Measurements from ENCODE around the gene CACNA2D3.
"Not testable (repeated sequence)": the region's sequence is repeated elsewhere in the genome, so short reads cannot be mapped to it uniquely, and the experiment has no call there.

DNA sequence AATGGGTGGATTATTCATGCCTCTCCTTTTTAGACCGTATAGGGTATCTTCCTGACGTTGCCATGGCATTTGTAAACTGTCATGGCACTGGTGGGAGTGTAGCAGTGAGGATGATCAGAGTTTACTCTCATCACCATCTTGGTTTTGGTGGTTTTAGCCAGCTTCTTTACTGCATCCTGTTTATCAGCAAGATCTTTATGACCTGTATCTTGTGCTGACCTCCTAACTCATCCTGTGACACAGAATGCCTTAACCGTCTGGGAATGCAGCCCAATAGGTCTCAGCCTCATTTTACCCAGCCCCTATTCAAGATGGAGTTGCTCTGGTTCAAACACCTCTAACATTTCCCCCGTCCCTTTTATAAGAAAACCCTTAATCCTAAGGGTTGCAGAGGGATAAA is 855.6 kb downstream of the CACNA2D3 start:
- not testable (repeated sequence) for TF ChIP-seq POLR2A, EP300 (IDR thresholded peaks at IDR 0.05)
- TF ChIP-seq, protein P1, sequence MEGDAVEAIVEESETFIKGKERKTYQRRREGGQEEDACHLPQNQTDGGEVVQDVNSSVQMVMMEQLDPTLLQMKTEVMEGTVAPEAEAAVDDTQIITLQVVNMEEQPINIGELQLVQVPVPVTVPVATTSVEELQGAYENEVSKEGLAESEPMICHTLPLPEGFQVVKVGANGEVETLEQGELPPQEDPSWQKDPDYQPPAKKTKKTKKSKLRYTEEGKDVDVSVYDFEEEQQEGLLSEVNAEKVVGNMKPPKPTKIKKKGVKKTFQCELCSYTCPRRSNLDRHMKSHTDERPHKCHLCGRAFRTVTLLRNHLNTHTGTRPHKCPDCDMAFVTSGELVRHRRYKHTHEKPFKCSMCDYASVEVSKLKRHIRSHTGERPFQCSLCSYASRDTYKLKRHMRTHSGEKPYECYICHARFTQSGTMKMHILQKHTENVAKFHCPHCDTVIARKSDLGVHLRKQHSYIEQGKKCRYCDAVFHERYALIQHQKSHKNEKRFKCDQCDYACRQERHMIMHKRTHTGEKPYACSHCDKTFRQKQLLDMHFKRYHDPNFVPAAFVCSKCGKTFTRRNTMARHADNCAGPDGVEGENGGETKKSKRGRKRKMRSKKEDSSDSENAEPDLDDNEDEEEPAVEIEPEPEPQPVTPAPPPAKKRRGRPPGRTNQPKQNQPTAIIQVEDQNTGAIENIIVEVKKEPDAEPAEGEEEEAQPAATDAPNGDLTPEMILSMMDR (IDR thresholded peaks at IDR 0.05), result not testable (repeated sequence)

Data from tibial nerve (tissue), 4 donors.